GM23338 (cell line): ENCODE results near the gene ATP2A3. TPM values are rescaled to one million over a fixed set of nuclear protein-coding genes. Genes with fewer than 3 reads are reported as not detected.

ENCODE experiments used
- ATAC-seq: fragments of 200-7000 bp; cut with Tn5 transposase; 3 replicates; pipeline ENCODE4 v1.9.1; 2020
- DNase-seq: peaks from one replicate; pipeline ENCODE4 v3.0.0-alpha.2; 2015; ENCODE audit warnings: low spot score
- H2AFZ ChIP-seq: fragments of 200-600 bp; sonication (generic); 2 replicates; pipeline ENCODE4 v1.8.0; 2016; ENCODE audit warnings: antibody characterized with exemption, mild to moderate bottlenecking, moderate library complexity
- H3F3A ChIP-seq: fragments of 200-600 bp; sonication (generic); replicated peaks from 2 replicates; pipeline ENCODE4 v1.8.0; 2017; ENCODE audit warnings: antibody characterized with exemption, mixed run types, low read depth
- H3K27ac ChIP-seq: fragments of 200-600 bp; sonication (generic); 2 replicates; pipeline ENCODE4 v1.6.1; 2016; ENCODE audit warnings: low read depth
- H3K27me3 ChIP-seq: fragments of 200-600 bp; sonication (generic); 2 replicates; pipeline ENCODE4 v1.8.0; 2016; ENCODE audit warnings: mild to moderate bottlenecking, mixed run types, moderate library complexity; ENCODE audit not compliant: insufficient read depth
- H3K36me3 ChIP-seq: fragments of 200-600 bp; sonication (generic); 2 replicates; pipeline ENCODE4 v1.8.0; 2016; ENCODE audit warnings: mild to moderate bottlenecking; ENCODE audit not compliant: insufficient read depth
- H3K4me1 ChIP-seq: fragments of 200-600 bp; sonication (generic); 2 replicates; pipeline ENCODE4 v1.8.0; 2016; ENCODE audit warnings: mild to moderate bottlenecking, moderate library complexity; ENCODE audit not compliant: insufficient read depth
- H3K4me2 ChIP-seq: fragments of 200-600 bp; sonication (generic); 2 replicates; pipeline ENCODE4 v1.7.1; 2017; ENCODE audit warnings: mixed run types
- H3K4me3 ChIP-seq: fragments of 200-600 bp; sonication (generic); 2 replicates; pipeline ENCODE4 v1.6.1; 2016; ENCODE audit warnings: mixed run types
- H3K79me2 ChIP-seq: fragments of 200-600 bp; sonication (generic); replicated peaks from 2 replicates; pipeline ENCODE4 v1.8.0; 2017; ENCODE audit warnings: mild to moderate bottlenecking; ENCODE audit not compliant: insufficient read depth
- H3K9me2 ChIP-seq: fragments of 200-600 bp; sonication (generic); 2 replicates; pipeline ENCODE4 v1.8.0; 2017; ENCODE audit not compliant: insufficient read depth
- H4K20me1 ChIP-seq: fragments of 200-600 bp; sonication (generic); replicated peaks from 2 replicates; pipeline ENCODE4 v1.8.0; 2017; ENCODE audit warnings: mild to moderate bottlenecking; ENCODE audit not compliant: insufficient read depth
- H3K27ac Mint-ChIP-seq: 2 replicates; pipeline ENCODE4 v1.8.0; 2020; ENCODE audit warnings: inconsistent platforms, mild to moderate bottlenecking, moderate library complexity, mixed read lengths
- H3K27me3 Mint-ChIP-seq: 3 replicates; pipeline ENCODE4 v1.8.0; 2022; ENCODE audit warnings: low read depth, mild to moderate bottlenecking, moderate library complexity, mixed read lengths, inconsistent platforms; ENCODE audit not compliant: insufficient read depth, poor library complexity
- H3K36me3 Mint-ChIP-seq: 3 replicates; pipeline ENCODE4 v1.8.0; 2021; ENCODE audit warnings: low read depth, mild to moderate bottlenecking, inconsistent platforms, moderate library complexity, mixed read lengths
- H3K4me1 Mint-ChIP-seq: 3 replicates; pipeline ENCODE4 v1.8.0; 2020; ENCODE audit warnings: mild to moderate bottlenecking, inconsistent platforms, mixed read lengths
- H3K4me3 Mint-ChIP-seq: 3 replicates; pipeline ENCODE4 v1.8.0; 2021; ENCODE audit warnings: moderate library complexity, mild to moderate bottlenecking, inconsistent platforms, mixed read lengths
- H3K9me3 Mint-ChIP-seq: 3 replicates; pipeline ENCODE4 v1.8.0; 2020; ENCODE audit warnings: moderate library complexity, mild to moderate bottlenecking, inconsistent platforms, mixed read lengths
- CREB1 ChIP-seq: fragments of 250-450 bp; sonication (Bioruptor Pico); IDR thresholded peaks from 2 replicates; pipeline ENCODE4 v1.5.0; 2020; ENCODE audit warnings: low read depth, mild to moderate bottlenecking, moderate library complexity
- JUNB ChIP-seq: IDR thresholded peaks from one replicate; pipeline ENCODE4 v1.6.1; 2016; ENCODE audit warnings: antibody characterized with exemption; ENCODE audit not compliant: unreplicated experiment
- NANOG ChIP-seq: IDR thresholded peaks from 2 replicates; pipeline ENCODE4 v1.6.1; 2016; ENCODE audit warnings: antibody characterized with exemption, borderline replicate concordance
- STAT1 ChIP-seq: IDR thresholded peaks from one replicate; pipeline ENCODE4 v1.6.1; 2016; ENCODE audit warnings: antibody characterized with exemption; ENCODE audit not compliant: unreplicated experiment
- ZNF331 ChIP-seq: fragments of 250-450 bp; sonication (Bioruptor Pico); IDR thresholded peaks from 2 replicates; pipeline ENCODE4 v1.5.0; 2020; ENCODE audit warnings: low read depth, mild to moderate bottlenecking, moderate library complexity
- polyA plus RNA-seq: library from polyadenylated mRNA; unstranded; fragments of >200 nt; fragmentation: Nextera tagmentation; extraction: Ambion mirVana; gene quantifications from 2 replicates; pipeline ENCODE4 v1.2.1, GENCODE V29; 2016
- total RNA-seq: library from RNA; depleted of rRNA; stranded (reverse); fragments of >200 nt; shearing (Covaris generic); gene quantifications from 2 replicates; pipeline ENCODE4 v1.2.3, GENCODE V29; 2014
- TF ChIP-seq, protein P1 (sequence below), 2 experiments: fragments of 200-600 bp in 1 of 2; sonication (generic) in 1 of 2; conservative IDR thresholded peaks; 2 replicates each; pipeline versions ENCODE4 v1.5.1 to v1.6.1; 2016 to 2017; ENCODE audit warnings: antibody characterized with exemption in 2 of 2, low read depth in 2 of 2, mild to moderate bottlenecking in 2 of 2, moderate library complexity in 1 of 2

Gene ATP2A3
- total and polyA plus RNA-seq, 2 experiments from 2014 or later: 9.6 to 35.2 TPM

- Histone ChIP-seq H3K27ac (no peak overlapping the region), H3K79me2 (no peaks in the 10 kb centered on the region), H3K36me3 (no peaks in the 10 kb centered on the region), H3K9me2 (no peaks in the 10 kb centered on the region), H4K20me1 (no peaks in the 10 kb centered on the region), H2AFZ (no peak overlapping the region), H3K27me3 (no peaks in the 10 kb centered on the region), H3K4me1 (peaks cover 10% of the 10 kb centered on the region), H3F3A (peaks cover 5% of the 10 kb centered on the region; the same call in 1 of the 2 replicates), H3K4me3 (no peak overlapping the region), H3K4me2 (no peak overlapping the region)
- Mint-ChIP-seq H3K36me3 (peaks cover 8% of the 10 kb centered on the region; the same call in 2 of the 3 replicates), H3K4me1 (peaks cover 33% of the 10 kb centered on the region), H3K9me3 (no peaks in the 10 kb centered on the region), H3K27ac (no peak overlapping the region), H3K4me3 (no peak overlapping the region), H3K27me3 (peaks cover 26% of the 10 kb centered on the region)
- TF ChIP-seq STAT1: no peak
- no peak for TF ChIP-seq JUNB
- TF ChIP-seq, protein P1, sequence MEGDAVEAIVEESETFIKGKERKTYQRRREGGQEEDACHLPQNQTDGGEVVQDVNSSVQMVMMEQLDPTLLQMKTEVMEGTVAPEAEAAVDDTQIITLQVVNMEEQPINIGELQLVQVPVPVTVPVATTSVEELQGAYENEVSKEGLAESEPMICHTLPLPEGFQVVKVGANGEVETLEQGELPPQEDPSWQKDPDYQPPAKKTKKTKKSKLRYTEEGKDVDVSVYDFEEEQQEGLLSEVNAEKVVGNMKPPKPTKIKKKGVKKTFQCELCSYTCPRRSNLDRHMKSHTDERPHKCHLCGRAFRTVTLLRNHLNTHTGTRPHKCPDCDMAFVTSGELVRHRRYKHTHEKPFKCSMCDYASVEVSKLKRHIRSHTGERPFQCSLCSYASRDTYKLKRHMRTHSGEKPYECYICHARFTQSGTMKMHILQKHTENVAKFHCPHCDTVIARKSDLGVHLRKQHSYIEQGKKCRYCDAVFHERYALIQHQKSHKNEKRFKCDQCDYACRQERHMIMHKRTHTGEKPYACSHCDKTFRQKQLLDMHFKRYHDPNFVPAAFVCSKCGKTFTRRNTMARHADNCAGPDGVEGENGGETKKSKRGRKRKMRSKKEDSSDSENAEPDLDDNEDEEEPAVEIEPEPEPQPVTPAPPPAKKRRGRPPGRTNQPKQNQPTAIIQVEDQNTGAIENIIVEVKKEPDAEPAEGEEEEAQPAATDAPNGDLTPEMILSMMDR (conservative IDR thresholded peaks at IDR 0.05; ENCODE audit: low read depth in 2 of 2): no peak
- no peak for TF ChIP-seq NANOG
- ATAC-seq (no peak), DNase-seq (no peak)
These were observed 41.3 kb upstream of the ATP2A3 start for GRCh38 chr17:4005296-4006164.

- peak overlapping the region; percentile 60 for H3K4me2 ChIP-seq
- TF ChIP-seq JUNB (no peak), ZNF331 (CRISPR knock-in tag) (no peak), CREB1 (peak; percentile 32; the same call in 1 of the 2 replicates)
- TF ChIP-seq, protein P1 (conservative IDR thresholded peaks at IDR 0.05; ENCODE audit: low read depth in 2 of 2): peak; percentile 85 to 92
- peaks cover 5% of the 10 kb centered on the region; the same call in 1 of the 2 replicates for H3F3A ChIP-seq
- DNase-seq: peak; percentile 83
- H3K4me1 ChIP-seq: peaks cover 10% of the 10 kb centered on the region
- H4K20me1 ChIP-seq: no peaks in the 10 kb centered on the region
- peak overlapping the region; percentile 29; the same call in 2 of the 3 replicates for H3K4me3 Mint-ChIP-seq
- ATAC-seq: peak; percentile 81
- H3K36me3 Mint-ChIP-seq: peaks cover 8% of the 10 kb centered on the region; the same call in 2 of the 3 replicates
- H3K27me3 ChIP-seq: no peaks in the 10 kb centered on the region
- 0 out of 2 replicates have a peak overlapping the region, but pooled peaks have one; percentile 12 for H3K4me3 ChIP-seq
- peak overlapping the region; percentile 25; the same call in 1 of the 2 replicates for H2AFZ ChIP-seq
- H3K4me1 Mint-ChIP-seq: peaks cover 33% of the 10 kb centered on the region
- peaks cover 28% of the 10 kb centered on the region for H3K27me3 Mint-ChIP-seq
- no peaks in the 10 kb centered on the region for H3K79me2 ChIP-seq
- no peaks in the 10 kb centered on the region for H3K36me3 ChIP-seq
- no peak overlapping the region for H3K27ac Mint-ChIP-seq
- H3K9me2 ChIP-seq: no peaks in the 10 kb centered on the region
- H3K27ac ChIP-seq: no peak overlapping the region
- no peaks in the 10 kb centered on the region for H3K9me3 Mint-ChIP-seq
These were observed 40.5 kb upstream of the ATP2A3 start for GRCh38 chr17:4004517-4005295.
